Brain microvascular endothelial cell (primary cell): Measurements from ENCODE around the gene NACC1.

ENCODE experiments used
- DNase-seq: peaks from one replicate; pipeline ENCODE4 v3.0.0-alpha.2; 2020
- H3K27ac ChIP-seq: fragments of 250-450 bp; sonication (Bioruptor Pico); 2 replicates; pipeline ENCODE4 v1.5.1; 2020; ENCODE audit warnings: mild to moderate bottlenecking, moderate library complexity
- H3K27me3 ChIP-seq: fragments of 250-450 bp; sonication (Bioruptor Pico); replicated peaks from 2 replicates; pipeline ENCODE4 v1.5.1; 2020; ENCODE audit warnings: mild to moderate bottlenecking
- H3K36me3 ChIP-seq: fragments of 250-450 bp; sonication (Bioruptor Pico); replicated peaks from 2 replicates; pipeline ENCODE4 v1.5.1; 2020; ENCODE audit warnings: mild to moderate bottlenecking
- H3K4me3 ChIP-seq: 2 replicates; pipeline ENCODE4 v1.5.1; 2011; ENCODE audit warnings: low read depth, mild to moderate bottlenecking, control low read depth, low read length, moderate library complexity
- in situ Hi-C: cut with HindIII; loops from 2 replicates; pipeline ENCODE4 v1.10.0; 2017; ENCODE audit warnings: low sequenced_read_pairs, low pct_ligation_motif_present
- TF ChIP-seq, protein P1 (sequence below): IDR thresholded peaks from 2 replicates; pipeline ENCODE4 v1.5.1; 2011; ENCODE audit warnings: low read depth, mild to moderate bottlenecking, moderate library complexity, low read length, control low read depth, inconsistent platforms; ENCODE audit errors: missing control alignments

Gene NACC1

GRCh38 chr19:13085666-13086065 is 32.4 kb upstream of the NACC1 start:
- no peak overlapping the region for H3K4me3 ChIP-seq
- in situ Hi-C loops, result no loop called here
- no peak overlapping the region for H3K27ac ChIP-seq
- TF ChIP-seq, protein P1, sequence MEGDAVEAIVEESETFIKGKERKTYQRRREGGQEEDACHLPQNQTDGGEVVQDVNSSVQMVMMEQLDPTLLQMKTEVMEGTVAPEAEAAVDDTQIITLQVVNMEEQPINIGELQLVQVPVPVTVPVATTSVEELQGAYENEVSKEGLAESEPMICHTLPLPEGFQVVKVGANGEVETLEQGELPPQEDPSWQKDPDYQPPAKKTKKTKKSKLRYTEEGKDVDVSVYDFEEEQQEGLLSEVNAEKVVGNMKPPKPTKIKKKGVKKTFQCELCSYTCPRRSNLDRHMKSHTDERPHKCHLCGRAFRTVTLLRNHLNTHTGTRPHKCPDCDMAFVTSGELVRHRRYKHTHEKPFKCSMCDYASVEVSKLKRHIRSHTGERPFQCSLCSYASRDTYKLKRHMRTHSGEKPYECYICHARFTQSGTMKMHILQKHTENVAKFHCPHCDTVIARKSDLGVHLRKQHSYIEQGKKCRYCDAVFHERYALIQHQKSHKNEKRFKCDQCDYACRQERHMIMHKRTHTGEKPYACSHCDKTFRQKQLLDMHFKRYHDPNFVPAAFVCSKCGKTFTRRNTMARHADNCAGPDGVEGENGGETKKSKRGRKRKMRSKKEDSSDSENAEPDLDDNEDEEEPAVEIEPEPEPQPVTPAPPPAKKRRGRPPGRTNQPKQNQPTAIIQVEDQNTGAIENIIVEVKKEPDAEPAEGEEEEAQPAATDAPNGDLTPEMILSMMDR, result no peak
- H3K36me3 ChIP-seq, result peaks cover 2% of the 10 kb centered on the region
- no peak for DNase-seq
- H3K27me3 ChIP-seq, result no peaks in the 10 kb centered on the region

- H3K27ac ChIP-seq, result no peak overlapping the region
- peaks cover 2% of the 10 kb centered on the region for H3K36me3 ChIP-seq
- in situ Hi-C loops, result no loop called here
- no peaks in the 10 kb centered on the region for H3K27me3 ChIP-seq
- H3K4me3 ChIP-seq, result no peak overlapping the region
- no peak for DNase-seq
- TF ChIP-seq, protein P1, result no peak
Observed at GRCh38 chr19:13086341-13086740, 31.7 kb upstream of the NACC1 start.

GRCh38 chr19:13087295-13087694 is 30.8 kb upstream of the NACC1 start:
- Histone ChIP-seq H3K27me3 (no peaks in the 10 kb centered on the region), H3K36me3 (no peaks in the 10 kb centered on the region), H3K27ac (no peak overlapping the region), H3K4me3 (no peak overlapping the region)
- no peak for DNase-seq
- in situ Hi-C loops, result no loop called here
- TF ChIP-seq, protein P1, result no peak

DNA sequence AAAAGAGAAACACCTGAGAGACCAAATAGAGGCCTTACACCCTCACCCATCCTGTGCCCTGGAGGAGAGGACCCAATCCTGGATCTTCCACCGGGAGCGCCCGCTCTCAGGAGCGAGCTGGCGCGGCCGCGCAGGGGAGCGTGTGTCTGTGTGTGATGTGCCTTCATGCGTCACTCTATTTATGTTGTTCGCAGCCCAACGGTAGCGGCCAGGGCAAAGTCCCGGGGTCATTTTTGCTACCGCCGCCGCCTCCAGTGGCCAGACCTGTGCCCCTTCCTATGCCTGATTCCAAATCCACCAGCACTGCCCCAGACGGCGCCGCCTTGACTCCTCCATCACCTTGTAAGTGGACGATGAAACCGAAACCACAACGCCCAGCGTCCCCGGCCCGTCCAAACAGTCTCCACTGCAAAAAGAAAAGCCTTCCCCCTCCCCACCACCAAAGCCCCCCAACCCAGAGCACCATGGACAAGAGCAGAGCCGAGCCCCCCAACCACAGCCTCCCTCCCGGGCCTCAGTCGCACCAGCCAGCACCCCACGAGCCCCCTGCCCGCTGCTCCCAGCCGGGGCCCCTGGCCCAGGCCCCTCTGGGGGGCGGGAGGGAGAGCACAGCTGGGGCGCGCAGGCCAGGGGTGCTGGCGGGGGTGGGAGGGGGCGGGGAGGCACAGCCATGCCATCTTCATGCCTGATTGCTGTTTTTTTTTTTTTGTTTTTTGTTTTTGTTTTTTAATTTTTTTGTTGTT is 30.1 kb upstream of the NACC1 start:
- in situ Hi-C loops, result no loop called here
- H3K36me3 ChIP-seq, result no peaks in the 10 kb centered on the region
- H3K27ac ChIP-seq, result no peak overlapping the region
- no peaks in the 10 kb centered on the region for H3K27me3 ChIP-seq
- no peak overlapping the region for H3K4me3 ChIP-seq
- TF ChIP-seq, protein P1, result no peak
- DNase-seq, result no peak

DNA sequence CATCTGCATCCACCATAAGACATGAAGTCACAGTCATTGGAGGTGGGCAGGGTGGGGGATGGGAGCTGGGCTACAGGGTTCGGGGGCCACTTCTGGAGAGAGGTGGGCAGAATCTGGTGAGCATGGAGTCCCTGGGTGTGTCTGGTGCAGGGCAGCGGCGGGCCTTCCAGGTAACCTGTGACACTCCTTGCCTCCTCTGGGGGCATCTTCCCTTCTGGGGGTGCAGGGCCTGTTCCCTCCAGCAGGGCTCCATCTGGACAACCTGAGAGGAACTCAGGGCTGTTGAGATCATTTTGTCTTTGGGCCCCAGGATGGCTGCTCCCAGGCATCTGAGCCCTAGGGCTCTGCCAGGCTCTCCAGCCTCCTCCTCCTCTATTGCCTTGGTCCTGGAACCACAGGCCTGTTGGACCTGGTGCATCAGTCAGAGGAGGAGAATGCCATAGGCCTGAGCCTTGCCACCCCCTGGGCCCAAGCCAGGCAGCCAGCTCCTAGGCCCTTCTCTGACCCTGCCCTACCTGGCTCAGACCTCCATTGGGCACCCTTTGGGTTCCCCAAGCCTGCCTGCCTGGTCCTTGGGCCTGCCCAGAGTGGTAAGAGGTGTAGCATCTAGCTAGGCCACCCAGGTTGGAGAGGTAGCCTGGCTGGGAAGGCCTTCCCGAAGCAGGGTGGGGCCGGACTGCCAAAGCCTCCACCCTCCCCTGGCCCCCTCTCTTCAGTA is 28.8 kb upstream of the NACC1 start:
- Histone ChIP-seq H3K36me3 (no peaks in the 10 kb centered on the region), H3K27ac (no peak overlapping the region), H3K4me3 (no peak overlapping the region), H3K27me3 (no peaks in the 10 kb centered on the region)
- no peak for DNase-seq
- TF ChIP-seq, protein P1, result peak; percentile 68
- in situ Hi-C loops, result no loop called here
